ENCODE data around the gene SRM. TPM values are rescaled to one million over a fixed set of nuclear protein-coding genes. Genes with fewer than 3 reads are reported as not detected.
A peak's percentile ranks its signal among the peaks of the same experiment; 100 is the strongest.
"Not testable (repeated sequence)": the region's sequence is repeated elsewhere in the genome, so short reads cannot be mapped to it uniquely, and the experiment has no call there.

The SRM gene
- total RNA-seq, 8 experiments from 2014 or later, result 42.6 to 256 (median 75.3) TPM

GRCh38 chr1:11019971-11020370, 39.8 kb downstream of the SRM start:
- 86 to 100% (median 94%) methylated on average over 1 to 7 of the region's 7 CpGs for WGBS, 10 experiments
- no peak overlapping the region for H3K4me3 ChIP-seq
- H3K27ac ChIP-seq, result no peak overlapping the region
- H3K4me1 ChIP-seq (replicated peaks in 1 of 2), result no peaks in the 10 kb centered on the region
- no peak for ATAC-seq (replicated peaks in 6 of 8)
- in situ Hi-C loops (cut with MboI; ENCODE audit: low pct_unique_long_range_greater_than_20kb in 2 of 9, low sequenced_read_pairs in 9 of 9, unreplicated experiment in 9 of 9), result no loop called here

GRCh38 chr1:11019358-11019757, 40.5 kb downstream of the SRM start:
- in situ Hi-C loops (cut with MboI; ENCODE audit: low pct_unique_long_range_greater_than_20kb in 2 of 9, low sequenced_read_pairs in 9 of 9, unreplicated experiment in 9 of 9); H3K4me3 ChIP-seq; H3K27ac ChIP-seq; H3K4me1 ChIP-seq (replicated peaks in 1 of 2): not testable (repeated sequence)
- ATAC-seq (replicated peaks in 6 of 8), result peak in 1 of 8 experiments; percentile 25
- WGBS, 10 experiments, result 0 to 100% (median 94%) methylated on average over 1 to 4 of the region's 8 CpGs; no CpG with 5 or more reads in 3 of the 10 experiments

- in situ Hi-C loops (cut with MboI; ENCODE audit: low pct_unique_long_range_greater_than_20kb in 2 of 9, low sequenced_read_pairs in 9 of 9, unreplicated experiment in 9 of 9), result no loop called here
- WGBS, 10 experiments, result 0 to 4% (median 0%) methylated on average over 2 to 11 of the region's 11 CpGs; no CpG with 5 or more reads in 1 of the 10 experiments
- Histone ChIP-seq H3K4me3 (peak overlapping the region; percentile 83 to 94 (median 91)), H3K4me1 (replicated peaks in 1 of 2) (peaks cover 11 to 16% of the 10 kb centered on the region in 2 donors), H3K27ac (peak overlapping the region; percentile 99 to 100)
- peak in 3 of 8 experiments; percentile 14 to 31 (median 23) for ATAC-seq (replicated peaks in 6 of 8)
Measured at GRCh38 chr1:11013160-11013531, 46.7 kb downstream of the SRM start.

- ATAC-seq (replicated peaks in 6 of 8), result peak; percentile 90 to 96 (median 92)
- Histone ChIP-seq H3K27ac (peak within 1 kb of the TSS; percentile 99 to 100), H3K4me1 (replicated peaks in 1 of 2) (peaks cover 11 to 16% of the 10 kb centered on the region in 2 donors), H3K4me3 (peak within 1 kb of the TSS; percentile 83 to 94 (median 91))
- WGBS, 10 experiments, result 0 to 2% (median 0%) methylated on average over 3 to 46 of the region's 94 CpGs; no CpG with 5 or more reads in 2 of the 10 experiments
- in situ Hi-C loops (cut with MboI; ENCODE audit: low pct_unique_long_range_greater_than_20kb in 2 of 9, low sequenced_read_pairs in 9 of 9, unreplicated experiment in 9 of 9), result no loop called here
Measured at GRCh38 chr1:11012260-11013159, 47.3 kb downstream of the SRM start, which contains the start of gene TARDBP. TSS of gene TARDBP (plus strand) at chr1:11012654. CDS start at chr1:11013728, 1,074 bp downstream.

Other genes starting within 250 kb of the SRM start
- 100 to 1,000 TPM in 4 of 8 experiments, 10 to 100 TPM in 4; 49.0 to 165 (median 105) TPM for gene TARDBP, start 47.4 kb downstream of the SRM start, total RNA-seq
- 1 to 10 TPM; 1.2 to 5.9 (median 3.2) TPM for gene MASP2, start 12.8 kb downstream of the SRM start, total RNA-seq
- 10 to 100 TPM; 39.0 to 88.7 (median 57.9) TPM for gene EXOSC10, start 39.9 kb upstream of the SRM start, total RNA-seq
- 1 to 10 TPM in 3 of 8 experiments, under 1 TPM in 5; 0.16 to 4.7 (median 0.68) TPM for gene ANGPTL7, start 129.3 kb upstream of the SRM start, total RNA-seq
- 10 to 100 TPM; 27.9 to 59.9 (median 51.2) TPM for gene MTOR, start 202.5 kb upstream of the SRM start, total RNA-seq
- 10 to 100 TPM; 12.8 to 20.7 (median 16.2) TPM for gene UBIAD1, start 213.2 kb upstream of the SRM start, total RNA-seq

Data from motor neuron (in vitro differentiated cells).